GM11168 (cell line): Measurements from ENCODE around the gene ARSB.

ENCODE experiments used
- in situ Hi-C: fragments of 300-500 bp; cut with MboI; formaldehyde crosslinking; loops from one replicate; pipeline ENCODE4 v1.12.0; 2022; ENCODE audit warnings: low sequenced_read_pairs; ENCODE audit not compliant: unreplicated experiment

Gene ARSB

GRCh38 chr5:78908173-78909061, 76.7 kb downstream of the ARSB start:
- in situ Hi-C loops = loop anchor here (5.0 kb wide), 1 partner anchor 44 kb away; no protein-coding TSS in a partner anchor

GRCh38 chr5:78907255-78907891, 77.7 kb downstream of the ARSB start:
- in situ Hi-C loops = loop anchor here (5.0 kb wide), 1 partner anchor 45 kb away; no protein-coding TSS in a partner anchor

GRCh38 chr5:78905084-78905938, 79.8 kb downstream of the ARSB start:
- in situ Hi-C loops = loop anchor here (5.0 kb wide), 1 partner anchor 47 kb away; no protein-coding TSS in a partner anchor

- in situ Hi-C loops = no loop called here
Observed at GRCh38 chr5:78903861-78904260, 81.2 kb downstream of the ARSB start.

- in situ Hi-C loops = no loop called here
Observed at GRCh38 chr5:78903353-78903752, 81.8 kb downstream of the ARSB start.

GRCh38 chr5:78899922-78900362, 85.2 kb downstream of the ARSB start:
- in situ Hi-C loops = loop anchor here (5.0 to 25.0 kb wide), 3 partner anchors 72 to 562 kb away; no protein-coding TSS in a partner anchor

GRCh38 chr5:78896132-78896531, 89.0 kb downstream of the ARSB start:
- in situ Hi-C loops = loop anchor here (5.0 to 25.0 kb wide), 3 partner anchors 76 to 566 kb away; no protein-coding TSS in a partner anchor

GRCh38 chr5:78895616-78896015, 89.5 kb downstream of the ARSB start:
- in situ Hi-C loops = loop anchor here (5.0 to 25.0 kb wide), 3 partner anchors 77 to 567 kb away; no protein-coding TSS in a partner anchor

GRCh38 chr5:78893940-78894677, 91.0 kb downstream of the ARSB start:
- in situ Hi-C loops = loop anchor here (10.0 to 25.0 kb wide), 2 partner anchors 359 to 568 kb away; no protein-coding TSS in a partner anchor

- in situ Hi-C loops = loop anchor here (10.0 to 25.0 kb wide), 2 partner anchors 356 to 571 kb away; no protein-coding TSS in a partner anchor
Observed at GRCh38 chr5:78890667-78891379, 94.3 kb downstream of the ARSB start.

- in situ Hi-C loops = loop anchor here (10.0 to 25.0 kb wide), 2 partner anchors 355 to 573 kb away; no protein-coding TSS in a partner anchor
Observed at GRCh38 chr5:78889369-78890140, 95.6 kb downstream of the ARSB start.

- in situ Hi-C loops = loop anchor here (25.0 kb wide), 1 partner anchor 574 kb away; no protein-coding TSS in a partner anchor
Observed at GRCh38 chr5:78888580-78889368, 96.3 kb downstream of the ARSB start.

- in situ Hi-C loops = loop anchor here (25.0 kb wide), 1 partner anchor 575 kb away; no protein-coding TSS in a partner anchor
Observed at GRCh38 chr5:78887384-78888118, 97.6 kb downstream of the ARSB start.

- in situ Hi-C loops = loop anchor here (25.0 kb wide), 1 partner anchor 576 kb away; no protein-coding TSS in a partner anchor
Observed at GRCh38 chr5:78886341-78887230, 98.5 kb downstream of the ARSB start.

GRCh38 chr5:78881884-78882283, 103.2 kb downstream of the ARSB start:
- in situ Hi-C loops = loop anchor here (25.0 kb wide), 1 partner anchor 580 kb away; no protein-coding TSS in a partner anchor
